Psoas muscle (tissue), 8 donors: ENCODE measurements around the gene RAPGEF3. TPM values are rescaled to one million over a fixed set of nuclear protein-coding genes. Genes with fewer than 3 reads are reported as not detected.

Experiments
- ATAC-seq, 4 donors: fragments of 200-7000 bp; cut with Tn5 transposase; one replicate each; pipeline ENCODE4 v1.9.1; 2020; ENCODE audit warnings: moderate library complexity in 3 of 4, mild to moderate bottlenecking in 2 of 4
- DNase-seq, 2 donors: peaks; one replicate each; pipeline ENCODE4 v3.0.0-alpha.2; 2020
- H3K27ac ChIP-seq: fragments of 200-600 bp; one replicate; pipeline ENCODE4 v1.8.0; 2022
- H3K27me3 ChIP-seq, 3 donors: fragments of 200-600 bp in 1 of 3; one replicate each; pipeline versions ENCODE4 v1.6.1 to v1.8.0; 2013 to 2022; ENCODE audit warnings: low read length in 2 of 3, mild to moderate bottlenecking in 2 of 3, moderate library complexity in 1 of 3; ENCODE audit not compliant: insufficient read depth in 3 of 3
- H3K36me3 ChIP-seq, 2 donors: fragments of 200-600 bp in 1 of 2; one replicate each; pipeline versions ENCODE4 v1.6.1 to v1.8.0; 2013 to 2022; ENCODE audit warnings: low read depth in 1 of 2, mild to moderate bottlenecking in 1 of 2, moderate library complexity in 1 of 2; ENCODE audit not compliant: insufficient read depth in 1 of 2
- H3K4me1 ChIP-seq: fragments of 200-600 bp; one replicate; pipeline ENCODE4 v1.8.0; 2022
- H3K4me3 ChIP-seq: fragments of 200-600 bp; one replicate; pipeline ENCODE4 v1.8.0; 2022; ENCODE audit warnings: mild to moderate bottlenecking
- H3K9me3 ChIP-seq: fragments of 200-600 bp; one replicate; pipeline ENCODE4 v1.8.0; 2022
- CTCF ChIP-seq: fragments of 200-600 bp; IDR thresholded peaks from one replicate; pipeline ENCODE4 v1.8.0; 2022; ENCODE audit warnings: antibody characterized with exemption
- WGBS, 3 donors: extraction: QIAGEN DNeasy Blood & Tissue Kit; methylation state at CpG; one replicate each; pipeline versions ENCODE4 v1.1.6 to v1.1.7; 2013; 5-methylcytosine and 5-hydroxymethylcytosine counted together
- intact Hi-C, 2 donors: fragments of 100-400 bp; cut with DNase I; formaldehyde crosslinking; loops; one replicate each; pipeline versions ENCODE4 v1.11.0 to v1.14.2; 2022
- polyA plus RNA-seq, 3 donors: library from polyadenylated mRNA; stranded (reverse); fragments of 200-250 nt; gene quantifications; one replicate each; pipeline ENCODE4 v1.2.3, GENCODE V29; 2013
- total RNA-seq, 4 donors: library from RNA; stranded (reverse); fragmentation: NEBNext Ultra II Directional in 2 of 4; extraction: Animal tissue kit (Norgen Biotek cat#: 25700) in 2 of 4; gene quantifications; one replicate each; pipeline versions ENCODE4 v1.2.1 to v1.2.4, GENCODE V29; 2021 to 2023
- donor health status: healthy with polysubstance abuse.
- donor health status: DM: no; HTN: no; CAD: no; lungs with moderate emphysema.
- donor health status: Bipolar disorder and iron deficiency.
- donor health status: healthy.
- donor health status: DM: yes; HTN: yes; CAD: no.
- donor health status: DM: no; HTN: no; CAD: no.
- donor health status: DM: no; HTN: no; CAD: no.
- donor health status: DM: yes; HTN: yes; CAD: no.

RAPGEF3 gene
- total and polyA plus RNA-seq, 7 donors = 5.1 to 29.9 (median 14.7) TPM

DNA sequence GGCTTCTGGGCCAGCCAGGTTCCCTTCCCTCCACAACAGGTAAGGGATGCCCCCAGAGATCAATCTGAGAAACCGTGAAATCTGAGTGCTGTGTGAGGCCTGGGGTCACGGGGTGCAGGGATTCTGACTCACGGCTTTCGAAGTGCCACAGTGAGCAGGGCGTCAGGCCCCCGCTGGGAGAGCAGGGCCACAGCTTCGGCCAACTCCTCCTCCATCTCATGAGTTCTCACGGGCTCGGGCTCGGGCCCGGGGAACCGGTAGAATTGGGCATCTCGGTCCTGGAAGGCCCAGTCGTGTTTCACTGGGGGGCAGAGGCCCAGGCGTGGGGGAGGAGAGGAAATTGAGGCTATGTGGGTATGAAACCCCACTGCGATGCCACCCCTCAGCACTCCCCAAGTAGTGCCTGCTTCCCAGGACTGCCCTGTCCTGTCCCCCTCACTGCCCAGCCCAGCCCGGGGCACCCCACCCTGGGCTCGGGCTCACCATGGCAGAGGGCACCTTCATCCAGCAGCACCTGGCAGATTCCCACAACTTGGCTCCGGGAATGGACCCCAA, 7.7 kb downstream of the RAPGEF3 start:
- ATAC-seq (no peak), DNase-seq (no peak)
- TF ChIP-seq CTCF = no peak
- Histone ChIP-seq H3K27ac (no peak overlapping the region), H3K9me3 (no peaks in the 10 kb centered on the region), H3K36me3 (peaks cover 0 to 3% of the 10 kb centered on the region in 2 donors), H3K4me3 (no peak overlapping the region), H3K4me1 (peaks cover 38% of the 10 kb centered on the region), H3K27me3 (no peaks in the 10 kb centered on the region)
- intact Hi-C loops = no loop called here
- WGBS, 3 donors = 88 to 89% (median 88%) methylated on average over 18 to 19 of the region's 19 CpGs

DNA sequence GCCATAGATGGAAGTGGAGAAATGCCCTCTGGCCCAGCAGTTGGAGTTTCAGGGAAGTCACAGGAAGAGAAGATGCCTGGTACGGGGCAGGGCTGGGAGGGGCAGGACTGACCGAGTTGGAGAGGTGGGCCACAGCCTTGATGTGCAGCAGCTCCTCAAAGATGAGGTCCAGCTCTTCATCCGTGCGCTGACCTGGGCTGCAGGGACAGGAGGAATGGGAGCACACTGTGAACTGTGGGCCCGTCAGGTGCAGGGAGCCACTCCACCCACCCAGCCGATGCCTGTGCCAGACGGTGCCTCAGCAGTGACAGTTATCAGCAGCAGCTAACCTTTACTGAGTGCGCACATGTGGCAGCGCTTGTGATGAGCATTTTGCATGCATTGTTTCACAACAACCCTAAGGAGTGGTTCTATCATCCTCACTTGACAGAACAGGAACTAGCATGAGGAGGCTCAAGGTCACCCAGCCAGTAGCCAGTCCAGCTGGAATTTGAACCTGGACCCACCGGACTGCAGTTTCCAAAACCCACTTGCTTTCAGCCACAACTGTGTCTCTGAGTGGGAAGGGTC, 8.4 kb downstream of the RAPGEF3 start:
- intact Hi-C loops = no loop called here
- H3K27ac ChIP-seq = no peak overlapping the region
- H3K4me1 ChIP-seq = peaks cover 32% of the 10 kb centered on the region
- ATAC-seq (no peak), DNase-seq (no peak)
- no peak for TF ChIP-seq CTCF
- no peaks in the 10 kb centered on the region for H3K27me3 ChIP-seq
- no peak overlapping the region for H3K4me3 ChIP-seq
- H3K36me3 ChIP-seq = peaks cover 0 to 3% of the 10 kb centered on the region in 2 donors
- no peaks in the 10 kb centered on the region for H3K9me3 ChIP-seq
- 86 to 90% (median 88%) methylated on average over 10 of the region's 10 CpGs for WGBS, 3 donors

GRCh38 chr12:47748899-47749298, 9.8 kb downstream of the RAPGEF3 start:
- TF ChIP-seq CTCF = no peak
- Histone ChIP-seq H3K4me3 (no peak overlapping the region), H3K4me1 (peaks cover 19% of the 10 kb centered on the region), H3K27me3 (no peaks in the 10 kb centered on the region), H3K27ac (no peak overlapping the region), H3K9me3 (no peaks in the 10 kb centered on the region), H3K36me3 (peaks cover 0 to 3% of the 10 kb centered on the region in 2 donors)
- intact Hi-C loops = no loop called here
- no peak for DNase-seq
- ATAC-seq = no peak
- WGBS, 3 donors = 91 to 95% (median 94%) methylated on average over 3 of the region's 3 CpGs

GRCh38 chr12:47748507-47748828, 10.2 kb downstream of the RAPGEF3 start:
- no peak for ATAC-seq
- Histone ChIP-seq H3K4me1 (peaks cover 15% of the 10 kb centered on the region), H3K27me3 (no peaks in the 10 kb centered on the region), H3K9me3 (no peaks in the 10 kb centered on the region), H3K4me3 (no peak overlapping the region), H3K36me3 (peaks cover 0 to 3% of the 10 kb centered on the region in 2 donors), H3K27ac (no peak overlapping the region)
- TF ChIP-seq CTCF = no peak
- 81 to 92% (median 86%) methylated on average over 1 of the region's 1 CpG for WGBS, 3 donors
- no peak for DNase-seq
- intact Hi-C loops = no loop called here
